Endothelial cell of hepatic sinusoid (primary cell): ENCODE results near the gene B3GALT5.

ENCODE experiments used
- in situ Hi-C: cut with HindIII; loops from 2 replicates; pipeline ENCODE4 v1.10.0; 2017; ENCODE audit warnings: low sequenced_read_pairs

The B3GALT5 gene

DNA sequence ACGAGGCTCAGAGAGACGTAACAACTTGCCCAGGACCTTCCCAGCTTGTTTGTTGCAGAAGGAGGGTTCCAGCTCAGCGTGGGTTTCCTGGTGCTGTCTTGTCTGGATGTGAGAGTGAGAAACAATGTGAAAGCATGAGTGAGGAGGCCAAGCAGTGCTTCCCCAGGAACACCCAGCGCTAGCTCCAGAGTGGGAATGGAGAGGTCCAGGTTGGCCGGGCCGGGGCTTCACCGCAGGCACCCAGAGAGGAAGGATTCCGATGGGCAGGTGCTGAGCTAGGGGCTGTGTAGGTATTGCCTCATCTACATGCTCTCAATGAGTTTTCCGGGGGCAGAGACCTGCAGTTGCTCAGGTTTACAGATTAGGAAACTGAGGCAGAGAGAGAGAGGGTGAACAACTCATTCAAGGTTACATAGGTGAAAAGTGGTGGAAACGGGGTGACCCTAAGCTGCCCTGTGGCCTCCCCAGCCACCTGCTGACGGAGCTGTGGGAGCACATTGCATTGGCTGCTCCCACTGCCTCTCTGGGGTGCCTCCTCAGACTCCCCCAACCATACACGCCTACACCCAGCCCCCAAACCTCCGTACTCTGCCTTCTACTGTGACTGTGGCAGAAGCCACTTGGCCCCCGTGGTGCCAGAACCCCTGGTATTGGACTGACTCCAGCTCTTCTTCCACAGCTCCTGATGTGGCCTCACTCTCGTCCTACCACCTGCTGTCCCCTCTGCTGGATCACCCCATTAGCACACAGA is 51.2 kb downstream of the B3GALT5 start:
- in situ Hi-C loops, result no loop called here

DNA sequence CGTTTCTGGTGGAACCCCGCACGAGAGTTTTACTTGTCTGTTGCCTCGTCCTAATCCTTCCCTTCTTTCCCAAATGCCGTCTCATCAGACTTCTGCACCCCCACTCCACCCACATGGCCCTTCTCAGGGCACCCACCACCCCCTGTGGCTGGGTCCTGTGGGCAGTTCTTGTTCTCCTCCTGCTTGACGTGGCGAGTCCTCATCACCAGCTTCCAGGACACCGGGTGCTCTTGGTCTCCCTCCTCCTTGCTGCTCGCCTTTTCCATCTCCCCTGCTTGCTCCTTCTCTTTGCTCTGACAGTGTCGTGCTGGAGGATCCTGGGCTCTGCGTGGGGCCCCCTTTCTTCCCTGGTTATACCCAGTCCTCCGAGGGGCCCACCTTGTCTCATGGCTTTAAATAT is 51.8 kb downstream of the B3GALT5 start:
- in situ Hi-C loops, result no loop called here

DNA sequence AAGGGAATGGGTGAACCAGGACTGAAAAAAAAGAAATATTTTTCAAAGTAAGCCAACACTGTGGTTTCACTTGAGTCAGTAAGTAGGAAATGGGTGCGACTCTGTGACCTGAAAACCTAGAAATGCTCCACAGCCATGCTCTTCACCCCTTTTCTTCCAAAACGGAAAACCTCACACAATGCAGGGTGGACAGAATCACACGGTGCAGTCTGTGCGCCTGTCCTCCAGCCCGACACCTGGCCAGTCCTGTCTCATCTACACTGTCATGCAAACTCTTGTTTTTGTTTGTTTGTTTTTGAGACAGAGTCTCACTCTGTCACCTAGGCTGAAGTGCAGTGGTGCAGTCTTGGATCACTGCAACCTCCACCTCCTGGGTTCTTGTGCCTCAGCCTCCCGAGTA is 53.3 kb downstream of the B3GALT5 start:
- in situ Hi-C loops, result no loop called here

DNA sequence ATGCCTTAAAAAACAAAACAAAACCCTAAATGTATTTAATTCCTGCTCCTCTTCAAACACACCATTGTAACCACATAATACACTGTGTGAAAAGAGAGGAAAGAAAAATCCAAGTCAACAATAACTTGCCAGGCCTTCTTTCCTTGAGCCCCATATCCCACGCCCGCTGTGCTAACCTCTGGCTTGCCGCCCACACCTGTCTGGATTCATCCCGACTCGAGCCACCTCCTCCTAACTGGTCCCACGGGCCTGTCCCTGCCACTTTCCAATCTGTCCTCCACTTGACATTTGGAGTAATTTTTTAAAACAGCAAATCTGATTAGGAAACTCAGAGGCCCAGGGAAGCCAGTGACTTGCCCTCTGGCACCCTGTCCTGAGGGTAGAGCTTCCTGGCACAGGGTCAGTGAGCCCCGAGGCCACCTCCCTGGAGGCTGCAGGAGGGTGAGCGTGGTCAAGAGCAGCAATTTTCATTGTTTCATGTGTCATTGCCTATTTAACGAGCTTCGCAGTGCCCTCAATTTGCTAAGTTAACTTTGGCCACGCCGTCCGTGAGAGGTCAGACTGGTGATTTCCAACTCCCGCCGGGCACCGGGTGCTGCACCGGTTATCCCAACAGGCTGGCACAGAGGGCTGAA is 54.1 kb downstream of the B3GALT5 start:
- in situ Hi-C loops, result no loop called here

DNA sequence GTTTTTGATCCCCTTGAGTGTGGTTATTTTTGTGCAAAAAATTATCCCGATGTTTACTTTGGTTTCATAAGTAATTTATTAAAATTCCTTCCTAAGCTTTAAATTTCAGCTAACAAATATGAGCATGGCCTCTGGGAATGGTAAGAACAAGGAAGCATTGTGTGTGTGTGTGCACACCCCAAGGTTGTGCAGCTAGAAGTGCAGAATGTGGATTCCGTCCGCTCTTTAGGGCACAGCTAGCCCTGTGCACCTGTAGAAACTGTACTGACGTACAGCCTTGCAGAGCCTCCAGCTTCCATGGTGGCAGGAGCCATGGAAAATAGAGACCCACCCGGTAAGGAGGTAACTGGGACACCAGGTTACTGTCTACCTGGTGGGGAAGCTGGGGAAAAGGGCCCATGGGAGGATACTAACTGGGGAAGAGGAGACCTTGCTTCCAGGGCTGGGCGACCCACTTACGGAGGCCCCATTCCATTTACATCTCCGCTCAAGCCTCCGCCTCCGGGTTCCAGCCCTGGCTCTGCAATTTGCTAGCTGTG is 54.7 kb downstream of the B3GALT5 start:
- in situ Hi-C loops, result no loop called here

DNA sequence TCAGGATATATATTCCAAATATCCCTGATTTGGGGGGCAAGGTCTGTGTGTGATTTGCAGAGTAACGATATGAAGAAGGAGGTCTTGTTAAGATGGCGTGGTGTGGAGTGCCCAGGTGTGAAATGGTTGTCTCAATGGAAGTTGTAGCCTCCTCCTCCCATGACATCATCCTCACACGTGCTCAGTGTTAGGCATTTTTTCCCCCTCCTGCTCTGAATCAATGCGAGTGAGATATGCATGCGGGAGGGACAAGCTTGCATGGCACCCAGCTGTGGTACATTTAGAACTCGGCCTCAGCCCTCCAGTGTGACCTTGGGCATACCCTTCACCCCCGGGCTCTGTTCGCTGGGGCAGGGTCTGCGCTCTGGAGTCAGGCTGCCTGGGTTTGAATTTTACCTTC is 55.6 kb downstream of the B3GALT5 start:
- in situ Hi-C loops, result no loop called here

DNA sequence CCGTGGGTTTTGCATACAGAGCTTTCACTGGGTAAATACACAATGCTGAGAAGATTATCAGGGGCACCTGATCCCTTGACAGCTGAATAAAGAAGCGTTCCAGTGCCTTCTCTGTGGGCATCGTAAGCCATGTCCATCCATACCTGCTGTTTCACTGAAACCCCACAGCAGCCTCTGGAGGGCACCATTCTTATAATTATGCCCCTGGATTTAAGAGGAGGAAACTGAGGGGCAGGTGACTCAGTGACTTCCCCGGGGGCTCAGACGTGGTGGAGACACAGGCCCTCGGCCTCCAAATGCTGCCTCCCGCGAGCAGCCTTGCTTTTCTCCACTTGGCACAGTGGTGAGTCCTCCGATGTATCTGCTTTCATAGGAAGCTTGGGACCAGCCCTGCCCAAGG is 56.7 kb downstream of the B3GALT5 start:
- in situ Hi-C loops, result no loop called here

DNA sequence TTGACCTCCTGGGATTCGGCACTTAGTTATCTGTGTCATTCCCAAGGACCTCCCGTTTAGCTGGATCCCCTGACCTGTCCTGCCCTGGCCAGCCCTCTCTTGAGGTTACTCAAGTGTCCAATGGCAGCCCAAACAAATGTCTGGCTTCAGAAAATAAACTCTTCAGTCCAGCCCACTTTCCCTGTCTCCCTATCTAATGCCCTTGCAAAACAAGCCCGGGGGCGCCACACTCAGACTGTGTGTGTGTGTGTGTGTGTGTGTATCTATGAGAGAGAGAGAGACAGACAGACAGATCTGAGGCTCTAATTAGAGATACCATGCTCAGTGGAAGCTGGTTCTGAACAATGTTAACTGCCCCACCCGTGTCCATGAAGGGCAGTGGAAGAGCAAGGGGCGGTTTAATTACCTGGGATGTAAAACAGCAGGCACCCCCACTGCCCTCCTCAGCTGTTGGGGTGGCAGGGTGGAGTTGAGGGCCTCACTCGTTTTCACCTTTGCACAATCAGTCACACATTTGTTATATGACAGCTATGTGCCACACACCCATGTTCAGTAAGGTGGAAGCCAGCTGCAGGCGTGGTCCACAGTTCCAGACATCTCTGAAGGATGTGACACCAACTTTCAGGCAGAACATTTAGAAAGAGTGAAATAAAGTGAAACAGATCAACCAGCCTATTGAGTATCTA is 57.4 kb downstream of the B3GALT5 start:
- in situ Hi-C loops, result no loop called here

DNA sequence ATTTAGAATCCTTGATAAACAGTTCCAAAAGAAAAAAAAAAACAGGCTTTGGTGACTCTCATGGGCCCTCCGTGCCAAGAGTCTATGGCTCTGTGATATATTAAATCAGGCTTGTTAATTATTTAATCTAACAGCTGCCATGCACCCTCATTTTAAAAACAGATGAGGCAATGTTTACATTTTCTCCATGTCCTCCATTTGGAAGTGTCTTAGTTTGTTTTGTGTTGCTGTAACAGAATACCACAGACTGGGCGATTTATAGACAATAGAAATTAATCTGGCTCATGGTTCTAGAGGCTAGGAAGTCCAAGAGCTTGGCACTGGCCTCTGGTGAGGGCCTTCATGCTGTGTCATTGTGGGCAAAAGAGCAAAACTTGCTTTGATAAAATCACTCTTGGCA is 58.0 kb downstream of the B3GALT5 start:
- in situ Hi-C loops, result no loop called here

DNA sequence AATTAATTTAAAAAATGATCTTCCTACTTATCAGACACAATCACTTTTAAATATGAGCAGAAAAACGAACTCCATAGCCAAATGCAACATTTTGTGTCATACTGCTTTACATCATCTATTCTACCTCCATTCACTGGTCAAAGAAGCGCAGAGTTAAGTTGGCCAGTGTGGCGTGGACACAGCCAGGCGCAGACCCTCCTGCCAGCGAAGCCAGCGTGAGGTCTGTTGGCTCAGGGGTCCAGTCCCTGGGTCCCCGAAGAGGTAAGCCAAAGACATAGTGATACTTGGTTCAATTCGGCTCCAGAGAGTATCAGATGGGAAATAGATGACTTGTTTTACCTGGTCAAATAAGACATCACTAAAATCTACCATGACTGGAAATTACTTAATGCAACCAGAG is 59.2 kb downstream of the B3GALT5 start:
- in situ Hi-C loops, result no loop called here

DNA sequence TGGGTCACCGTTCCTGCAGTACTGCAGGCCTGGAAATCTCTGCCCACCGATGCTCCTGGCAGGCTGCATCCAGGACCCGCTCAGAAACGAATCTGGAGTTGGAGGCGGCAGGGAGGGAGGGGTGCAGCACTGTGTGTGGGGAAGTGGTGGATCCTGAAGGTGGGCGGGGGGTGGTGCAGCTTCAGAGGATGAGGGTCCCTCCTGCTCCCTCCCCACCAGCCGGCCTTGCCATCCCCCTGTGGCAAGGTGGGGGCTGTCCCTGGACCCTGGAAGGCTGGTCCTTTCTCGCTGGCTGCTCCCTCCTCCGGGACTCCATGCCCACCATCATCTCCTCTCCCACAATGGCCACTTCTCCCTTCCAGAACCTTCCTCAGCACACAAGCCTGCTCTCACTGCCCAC is 60.4 kb downstream of the B3GALT5 start:
- in situ Hi-C loops, result no loop called here

DNA sequence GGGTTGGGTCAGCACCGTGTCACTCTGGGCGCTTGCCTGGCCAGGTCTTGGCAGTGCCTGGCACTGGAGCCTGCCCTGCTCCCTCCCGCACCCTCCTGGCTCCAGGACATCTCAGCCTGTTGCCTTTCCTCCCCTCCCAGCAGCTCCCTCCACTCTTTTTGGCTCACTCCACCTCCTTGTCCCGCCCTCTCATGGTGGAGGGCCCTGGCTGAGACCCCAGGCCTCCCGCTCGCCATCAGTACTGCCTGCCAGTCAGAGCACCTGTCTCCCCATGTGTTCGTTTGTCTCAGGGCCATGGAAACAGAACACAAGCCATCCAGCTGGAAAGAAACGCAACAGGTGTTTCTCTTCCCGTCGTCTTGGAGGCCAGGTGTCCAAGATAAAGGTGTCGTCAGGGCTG is 61.0 kb downstream of the B3GALT5 start:
- in situ Hi-C loops, result no loop called here

DNA sequence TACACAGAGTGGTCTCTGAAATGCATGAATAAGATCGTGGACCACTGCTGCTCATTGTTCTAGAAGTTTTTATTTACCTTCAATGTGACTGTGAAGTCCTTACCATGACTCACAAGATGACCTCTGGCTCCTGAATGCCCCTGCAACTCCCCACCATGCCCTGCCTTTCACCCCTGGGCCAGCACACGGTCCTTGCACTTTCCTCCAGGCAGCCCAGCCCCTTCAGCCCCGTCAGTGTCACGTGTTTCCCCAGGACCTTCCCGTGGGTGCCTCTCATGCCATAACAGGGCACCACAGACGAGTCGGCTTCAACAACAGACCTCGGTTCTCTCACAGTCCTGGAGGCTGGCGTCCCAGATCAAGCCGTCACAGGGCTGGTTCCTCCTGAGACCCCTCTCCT is 62.1 kb downstream of the B3GALT5 start:
- in situ Hi-C loops, result no loop called here

DNA sequence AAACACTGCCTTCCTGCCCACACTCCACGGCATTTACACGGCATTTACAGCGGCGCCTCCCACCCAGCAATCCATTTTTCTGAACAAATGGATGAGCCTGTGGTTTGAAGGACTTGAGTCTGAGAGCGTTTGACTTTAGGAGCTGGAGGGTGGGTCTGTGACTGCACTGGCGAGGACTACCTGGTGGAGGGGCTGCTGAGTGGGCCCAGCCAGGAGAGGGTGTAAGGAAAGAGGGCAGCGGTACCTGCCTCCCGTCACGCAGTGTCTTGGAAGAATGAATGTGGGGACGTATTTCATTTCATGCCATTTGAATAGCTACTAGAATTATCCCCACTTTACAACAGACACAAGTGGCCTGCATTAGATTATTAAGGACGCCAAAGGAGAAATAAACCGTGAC is 62.9 kb downstream of the B3GALT5 start:
- in situ Hi-C loops, result no loop called here

DNA sequence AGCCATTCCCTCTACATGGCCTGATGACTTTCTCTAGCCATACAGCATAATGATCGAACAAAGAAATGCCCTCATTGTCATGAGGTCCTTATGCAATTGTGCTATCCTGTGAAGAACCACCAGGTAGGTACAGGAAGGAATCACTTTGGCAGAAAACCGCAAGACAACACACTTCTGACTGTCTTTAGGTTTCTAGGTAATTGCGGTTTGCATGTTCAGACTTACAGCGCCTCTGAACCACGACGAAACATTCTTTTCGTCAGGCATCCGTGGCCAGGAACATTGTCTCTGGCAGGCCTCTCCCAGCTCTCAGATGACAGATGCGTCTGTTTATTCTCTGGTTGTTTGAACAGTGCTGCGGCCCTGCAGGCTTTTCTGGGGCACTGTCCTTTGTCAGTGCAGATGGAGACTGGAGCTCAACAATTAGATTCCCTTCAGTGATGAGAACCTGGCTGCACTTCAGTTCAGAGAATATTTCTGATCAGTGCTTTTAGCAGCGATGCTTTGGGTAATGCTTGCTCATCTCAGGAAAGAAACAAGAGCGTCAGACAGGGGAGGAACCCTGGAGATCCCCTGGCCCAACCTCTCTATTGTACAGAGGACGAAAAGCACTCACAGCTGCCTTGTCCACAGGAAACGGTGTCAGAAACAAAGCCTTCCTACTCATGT is 63.4 kb downstream of the B3GALT5 start:
- in situ Hi-C loops, result no loop called here

DNA sequence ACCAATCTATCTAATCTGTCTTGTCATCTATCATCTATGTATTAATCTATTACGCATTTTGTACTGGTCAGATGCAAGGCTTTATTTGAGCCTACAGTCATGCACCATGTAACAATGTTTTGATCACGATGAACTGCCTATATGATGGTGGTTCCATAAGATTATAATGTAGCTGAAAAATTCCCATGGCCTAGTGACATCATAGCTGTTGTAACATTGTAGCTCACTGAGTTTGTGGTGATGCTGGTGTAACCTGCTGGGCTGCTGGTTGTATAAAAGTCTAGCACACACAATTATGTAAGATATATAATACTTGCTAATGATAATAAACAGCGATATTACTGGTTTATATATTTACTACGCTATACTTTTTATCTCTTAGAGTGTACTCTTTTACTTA is 67.5 kb downstream of the B3GALT5 start:
- in situ Hi-C loops, result no loop called here

DNA sequence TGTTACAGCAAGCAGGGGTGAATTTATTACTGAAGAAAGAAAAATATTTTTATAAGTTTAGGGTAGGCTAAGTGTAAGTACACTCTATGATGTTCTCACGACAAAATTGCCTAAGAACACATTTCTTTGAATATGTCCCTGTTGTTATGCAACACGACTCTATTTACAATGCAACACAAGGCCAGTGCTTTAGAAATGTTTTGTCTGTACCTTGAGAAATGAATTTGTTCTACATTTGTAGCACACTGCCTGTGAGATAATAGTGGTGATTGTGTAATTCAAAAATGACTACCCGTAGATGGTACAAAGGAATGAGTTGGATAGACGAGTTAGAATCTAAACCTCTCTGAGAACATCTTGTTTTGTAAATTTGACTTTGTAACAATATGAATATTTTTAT is 68.5 kb downstream of the B3GALT5 start:
- in situ Hi-C loops, result no loop called here

DNA sequence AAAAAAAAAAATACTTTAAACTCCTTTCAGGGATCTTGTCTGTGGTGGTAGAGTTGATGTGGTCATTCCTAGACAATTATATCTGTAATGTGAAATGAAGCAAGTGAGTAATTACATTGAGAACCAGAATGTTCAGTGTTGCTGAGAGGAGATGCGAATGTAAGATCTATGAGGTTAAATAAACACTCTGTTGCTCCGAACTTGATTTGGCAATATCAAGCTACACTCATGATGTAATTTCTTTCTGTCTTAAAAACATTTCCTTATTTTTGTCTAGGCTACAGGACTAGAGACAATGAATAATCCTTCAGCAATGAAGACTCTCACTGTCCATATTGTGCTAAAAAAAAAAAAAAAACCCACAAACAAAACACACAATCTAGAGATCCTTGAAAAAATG is 69.1 kb downstream of the B3GALT5 start:
- in situ Hi-C loops, result no loop called here

DNA sequence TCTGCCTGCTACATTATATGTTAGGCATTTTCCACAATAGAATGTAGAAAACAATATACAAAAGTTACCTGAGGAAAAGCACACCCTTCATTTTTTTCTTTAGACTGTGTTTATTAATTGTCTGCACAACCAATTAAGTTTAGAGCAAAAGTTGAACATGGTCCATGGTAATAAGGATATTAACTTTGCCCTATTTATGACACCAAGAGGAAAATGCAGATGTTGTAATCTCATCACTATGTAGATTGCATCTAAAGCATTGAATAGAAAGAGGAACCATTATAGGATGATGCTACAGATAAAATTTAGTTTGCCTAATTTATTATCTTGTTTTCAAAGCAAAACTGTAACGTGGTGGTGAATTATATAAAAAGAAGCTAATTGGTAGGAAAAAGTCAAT is 72.5 kb downstream of the B3GALT5 start:
- in situ Hi-C loops, result no loop called here

DNA sequence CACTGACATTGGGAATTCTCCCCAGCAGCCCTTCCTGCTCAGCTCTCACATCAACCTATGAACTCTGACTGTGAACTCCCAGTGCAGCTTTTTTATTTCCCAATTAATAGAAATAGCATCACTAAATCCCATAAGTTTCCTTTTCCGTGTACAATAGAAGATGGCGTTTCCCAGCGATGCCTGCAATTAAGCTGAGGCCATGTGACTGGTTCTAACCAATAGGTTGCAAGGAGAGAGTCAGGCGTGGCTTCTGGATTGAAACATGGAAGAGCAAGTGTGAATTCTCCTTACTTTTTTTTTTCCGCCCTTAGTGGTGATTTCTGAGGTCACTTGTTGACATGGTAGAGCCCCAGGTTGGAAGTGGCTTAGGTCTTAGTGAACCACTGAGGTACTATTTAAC is 73.3 kb downstream of the B3GALT5 start:
- in situ Hi-C loops, result no loop called here

DNA sequence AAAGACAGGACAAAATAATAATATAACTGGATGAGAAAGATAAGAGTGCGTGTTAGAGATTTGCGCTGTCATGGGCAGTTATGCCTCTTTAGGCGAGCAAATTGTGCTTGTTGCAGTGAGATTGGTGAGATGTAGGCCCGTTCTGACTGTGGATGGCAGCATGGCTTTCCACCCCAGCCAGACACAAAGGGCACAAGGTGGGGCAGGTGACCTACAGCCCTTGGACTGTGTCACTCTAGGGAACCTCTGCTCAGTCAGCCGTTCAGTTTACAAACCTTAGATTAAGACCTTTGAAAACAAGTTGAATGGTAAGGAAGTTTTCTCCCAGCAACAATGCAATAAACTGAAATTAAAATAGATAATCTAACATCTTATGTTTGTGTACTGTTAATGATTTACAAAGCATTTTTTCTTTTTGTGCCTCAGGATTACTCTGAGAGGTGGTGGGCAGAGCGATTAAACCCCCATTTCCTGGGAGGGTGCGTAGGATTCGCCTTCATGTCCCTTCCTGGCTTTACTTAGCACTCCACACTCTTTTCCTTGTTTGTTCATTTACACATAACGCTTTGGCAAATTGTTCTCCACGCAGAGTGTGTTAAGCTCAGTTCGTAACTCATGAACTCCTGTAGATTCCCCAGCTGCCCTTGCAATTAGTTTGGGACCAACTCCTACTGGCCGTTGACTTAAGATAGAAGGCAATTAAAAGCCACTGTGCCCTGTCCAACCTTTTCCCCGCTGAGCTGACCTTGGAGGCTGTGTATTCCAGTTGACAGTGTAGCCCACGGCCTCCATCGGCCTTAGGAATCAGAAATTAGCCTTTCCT is 74.1 kb downstream of the B3GALT5 start:
- in situ Hi-C loops, result no loop called here
